Activated CD8-positive, alpha-beta memory T cell treated with anti-CD3 and anti-CD28 coated beads, Interleukin-2, amount 50 U/mL, for 48 hours (primary cell): Measurements from ENCODE around the gene CDC23.
"Not testable (repeated sequence)": the region's sequence is repeated elsewhere in the genome, so short reads cannot be mapped to it uniquely, and the experiment has no call there.

Experiments used
- DNase-seq: peaks from one replicate; pipeline ENCODE4 v3.0.0-alpha.2; 2020

CDC23 gene

DNA sequence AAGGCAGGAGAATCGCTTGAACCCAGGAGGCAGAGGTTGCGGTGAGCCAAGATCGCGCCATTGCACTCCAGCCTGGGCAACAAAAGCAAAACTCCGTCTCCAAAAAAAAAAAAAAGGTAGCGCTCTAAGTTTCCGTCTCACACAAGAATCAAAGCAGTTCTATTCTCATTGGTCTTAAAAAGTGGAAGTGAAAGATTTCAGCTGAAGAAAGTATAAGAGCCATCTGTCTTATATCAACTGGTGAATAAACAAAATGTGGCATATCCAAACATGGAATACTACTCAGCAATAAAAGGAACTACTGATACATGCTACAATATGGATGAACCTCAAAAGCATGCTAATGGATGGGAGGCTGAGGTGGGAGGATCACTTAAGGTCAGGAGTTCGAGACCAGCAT, 19.3 kb downstream of the CDC23 start:
- DNase-seq: not testable (repeated sequence)

GRCh38 chr5:138192826-138193225, 20.3 kb downstream of the CDC23 start:
- DNase-seq: no peak

DNA sequence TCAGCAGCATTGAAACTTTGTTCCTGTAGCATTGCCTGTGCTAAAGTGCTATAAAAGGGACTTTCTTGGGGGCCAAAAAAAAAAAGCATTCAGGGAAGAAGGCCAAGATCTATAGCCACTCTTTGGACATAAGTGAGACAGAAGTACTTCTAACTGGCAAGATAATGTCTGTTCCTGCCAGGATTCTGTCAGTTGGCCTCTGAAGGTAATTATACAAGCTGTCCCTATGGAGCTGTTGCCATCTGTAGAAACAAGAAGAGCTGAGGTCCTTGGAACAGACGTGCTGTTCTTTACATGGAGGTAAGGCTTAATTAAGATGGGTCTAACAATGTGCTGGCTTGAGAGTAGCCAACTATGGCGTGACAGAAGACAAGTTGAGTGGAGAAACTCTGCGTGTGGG, 24.5 kb downstream of the CDC23 start:
- no peak for DNase-seq

DNA sequence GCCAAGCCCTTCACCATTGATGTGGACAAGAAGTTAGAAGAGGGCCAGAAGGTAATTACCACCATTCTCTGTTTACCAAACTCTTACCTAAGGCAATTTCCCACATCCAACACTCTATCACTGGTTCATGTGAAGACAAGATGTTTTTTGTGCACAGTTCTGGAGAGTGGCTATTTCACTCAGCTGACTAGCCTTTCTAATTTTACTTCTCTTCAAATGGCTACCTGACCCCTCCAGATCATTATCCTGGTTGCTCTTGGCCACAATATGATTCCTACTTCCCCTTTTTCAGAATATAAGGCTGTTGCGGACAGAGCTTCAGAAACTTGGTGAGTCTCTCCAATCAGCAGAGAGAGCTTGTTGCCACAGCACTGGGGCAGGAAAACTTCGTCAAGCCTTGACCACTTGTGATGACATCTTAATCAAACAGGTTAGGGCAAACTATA, 27.1 kb downstream of the CDC23 start:
- no peak for DNase-seq

DNA sequence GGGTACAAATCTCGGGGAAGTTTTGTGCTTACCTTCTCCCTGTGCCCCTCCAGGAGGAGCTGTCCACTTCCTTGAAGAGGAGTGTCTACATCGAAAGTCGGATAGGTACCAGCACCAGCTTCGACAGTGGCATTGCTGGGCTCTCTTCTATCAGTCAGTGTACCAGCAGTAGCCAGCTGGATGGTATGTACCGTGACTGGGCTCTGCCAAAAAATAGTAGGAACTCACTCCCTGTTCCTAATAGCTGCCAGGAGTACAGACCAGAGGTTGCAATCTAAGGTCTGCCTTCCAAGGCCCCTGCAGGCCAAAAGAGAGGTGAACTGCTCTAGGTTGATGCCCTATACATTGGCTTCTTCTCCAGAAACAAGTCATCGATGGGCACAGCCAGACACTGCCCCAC, 30.3 kb downstream of the CDC23 start:
- no peak for DNase-seq

- no peak for DNase-seq
Observed at GRCh38 chr5:138180841-138181240, 32.3 kb downstream of the CDC23 start.

DNA sequence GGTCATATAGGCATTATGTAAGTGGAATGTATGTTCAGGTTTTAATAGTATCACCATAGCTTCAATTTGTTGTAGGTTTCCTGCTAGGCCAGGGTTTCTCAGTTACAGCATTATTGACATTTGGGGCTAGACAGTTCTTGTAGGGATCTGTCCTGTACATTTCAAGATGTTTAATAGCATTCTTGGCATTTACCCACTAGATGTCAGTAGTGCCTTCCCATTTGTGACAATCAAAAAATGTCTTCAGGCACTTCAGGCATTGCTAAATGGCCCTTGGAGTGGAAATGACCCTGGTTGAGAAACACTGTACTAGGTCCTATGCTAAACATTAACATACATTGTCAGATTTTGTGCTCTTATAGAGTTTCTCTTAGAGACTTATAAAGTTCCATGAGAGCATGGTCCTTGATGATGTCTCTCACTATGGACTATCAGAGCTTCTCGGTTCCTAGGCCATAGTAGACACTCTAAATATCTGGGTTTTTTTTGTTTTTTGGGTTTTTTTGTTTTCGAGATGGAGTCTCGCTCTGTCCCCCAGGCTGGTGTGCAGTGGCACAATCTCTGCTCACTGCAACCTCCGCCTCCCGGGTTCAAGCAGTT, 32.8 kb downstream of the CDC23 start:
- no peak for DNase-seq

DNA sequence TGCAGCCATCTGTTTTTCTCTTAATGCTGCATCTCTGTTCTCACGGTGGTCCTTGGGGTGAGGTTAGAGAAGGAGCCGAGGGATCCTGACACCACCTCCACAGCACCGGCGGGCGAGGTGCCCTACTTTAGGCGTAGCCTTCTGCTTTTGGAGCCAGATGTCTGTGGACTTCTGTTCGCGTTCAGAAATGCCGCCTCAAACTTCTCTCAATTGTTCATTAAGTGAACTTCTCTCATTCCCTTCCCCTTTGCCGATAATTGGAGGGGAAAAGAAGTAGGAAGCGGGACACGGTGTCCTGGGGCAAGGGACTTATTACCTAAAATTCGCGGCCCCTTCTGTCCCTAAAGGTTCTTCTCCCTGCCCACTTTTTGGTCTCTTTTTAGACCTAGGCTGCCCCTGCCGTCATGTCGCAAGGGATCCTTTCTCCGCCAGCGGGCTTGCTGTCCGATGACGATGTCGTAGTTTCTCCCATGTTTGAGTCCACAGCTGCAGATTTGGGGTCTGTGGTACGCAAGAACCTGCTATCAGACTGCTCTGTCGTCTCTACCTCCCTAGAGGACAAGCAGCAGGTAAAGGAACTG, 33.8 kb downstream of the CDC23 start:
- peak; percentile 56 for DNase-seq

DNA sequence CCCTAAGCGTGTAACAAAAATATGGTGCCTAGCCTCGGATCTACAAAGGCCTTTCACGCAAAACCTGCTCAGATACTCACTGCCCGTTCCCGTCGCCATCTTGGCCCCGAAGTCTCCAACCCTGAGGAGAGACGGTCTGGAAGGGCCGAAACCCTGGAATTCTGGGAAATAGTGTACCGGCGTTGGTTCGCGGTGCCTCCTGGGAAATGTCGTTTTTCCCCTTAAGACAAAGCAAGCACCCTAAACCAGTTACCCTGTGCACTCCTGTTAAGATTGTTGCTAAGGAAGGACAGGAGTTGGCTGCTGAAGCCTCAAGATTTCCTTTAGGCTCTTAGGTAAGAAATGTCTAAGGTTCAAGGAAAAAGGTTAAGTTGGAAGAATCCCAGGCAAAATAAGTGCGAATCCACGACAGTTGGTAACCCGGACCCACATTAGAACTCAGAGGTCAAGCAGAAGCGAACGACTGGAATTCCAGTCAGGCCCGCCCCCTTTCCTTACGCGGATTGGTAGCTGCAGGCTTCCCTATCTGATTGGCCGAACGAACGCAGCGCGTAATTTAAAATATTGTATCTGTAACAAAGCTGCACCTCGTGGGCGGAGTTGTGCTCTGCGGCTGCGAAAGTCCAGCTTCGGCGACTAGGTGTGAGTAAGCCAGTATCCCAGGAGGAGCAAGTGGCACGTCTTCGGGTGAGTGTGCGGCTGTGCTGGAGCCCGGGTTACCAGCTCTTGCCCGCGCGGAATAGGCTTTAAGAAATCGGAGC, 34.4 kb downstream of the CDC23 start, which contains the start of the genes BRD8 and KIF20A:
TSS of gene BRD8 (minus strand) at position 115 of the 761 bp plus-strand sequence. CDS start at position 99, 16 bp downstream.
TSS of gene KIF20A (plus strand) at position 597 of the 761 bp plus-strand sequence. CDS start 569 bp downstream, outside the sequence.
- DNase-seq: peak; percentile 89

DNA sequence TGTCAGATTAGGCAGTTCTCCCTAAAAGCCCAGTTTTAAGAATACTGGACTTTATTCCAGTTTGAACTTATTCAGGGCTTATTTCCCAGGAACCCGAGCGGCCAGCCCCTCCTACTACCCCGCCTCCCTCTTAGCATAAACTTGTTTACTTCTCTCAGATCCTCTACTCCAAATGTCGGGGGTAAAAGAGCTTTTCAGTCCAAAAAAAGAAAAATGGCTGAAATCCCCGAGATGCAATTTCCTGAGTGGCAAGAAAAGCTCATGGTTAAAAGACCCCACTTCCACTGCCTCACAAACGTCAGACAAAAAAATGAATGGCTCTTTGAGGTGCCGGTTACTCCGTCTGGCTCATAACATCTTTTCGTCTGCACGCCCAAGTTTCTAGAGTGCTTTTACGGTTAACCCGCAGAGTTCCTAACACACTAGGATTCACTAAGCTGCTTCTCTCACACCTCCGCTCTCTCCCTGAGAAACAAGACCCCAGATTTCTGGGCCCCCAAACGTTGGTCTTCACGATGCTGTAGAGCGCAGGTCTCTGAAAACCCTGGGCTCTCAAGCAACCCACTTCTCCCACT, 35.1 kb downstream of the CDC23 start:
- DNase-seq: no peak

- no peak for DNase-seq
Observed at GRCh38 chr5:138170299-138170698, 42.8 kb downstream of the CDC23 start.

DNA sequence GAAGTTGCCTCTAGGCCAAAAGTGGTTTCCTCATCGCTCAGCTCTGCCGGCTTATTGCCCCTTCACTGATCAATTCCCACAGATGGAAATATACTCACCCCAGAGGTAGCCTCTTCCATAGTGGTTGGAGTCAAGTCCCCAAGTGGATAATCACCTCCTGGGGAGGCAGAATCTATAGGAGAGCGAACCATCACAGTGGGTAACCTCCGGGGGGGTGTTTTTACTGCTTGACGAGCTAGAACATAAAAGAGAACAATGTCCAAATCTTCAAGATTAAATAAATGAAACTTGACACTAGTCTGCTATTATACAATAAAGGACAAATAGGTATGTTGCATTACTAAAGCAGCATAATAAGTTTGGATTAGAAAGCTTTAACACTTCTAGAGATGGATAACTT, 44.0 kb downstream of the CDC23 start:
- DNase-seq: no peak

GRCh38 chr5:138163721-138164120, 49.4 kb downstream of the CDC23 start:
- DNase-seq: no peak

DNA sequence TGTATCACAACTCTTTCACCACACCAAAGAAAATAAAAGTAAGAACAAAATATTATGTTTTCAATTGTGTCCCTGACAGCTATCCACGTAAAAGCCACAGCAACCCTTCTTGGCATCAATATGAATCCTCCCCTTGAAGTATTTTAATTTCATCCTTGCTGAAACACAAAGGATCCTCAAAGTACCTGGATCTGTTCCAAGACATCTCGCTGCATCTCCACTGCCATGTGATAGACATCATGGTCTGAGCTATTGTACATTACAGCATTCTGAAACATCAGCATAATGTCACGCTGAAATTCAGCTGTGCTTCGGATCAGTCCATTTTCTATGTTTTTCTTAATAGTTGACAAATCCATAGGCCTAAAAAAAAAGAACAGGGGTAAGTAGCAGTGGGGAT, 52.4 kb downstream of the CDC23 start:
- no peak for DNase-seq

- no peak for DNase-seq
Observed at GRCh38 chr5:138159666-138160065, 53.5 kb downstream of the CDC23 start.

GRCh38 chr5:138157626-138158025, 55.5 kb downstream of the CDC23 start:
- DNase-seq: no peak

GRCh38 chr5:138155977-138156376, 57.1 kb downstream of the CDC23 start:
- DNase-seq: not testable (repeated sequence)

- no peak for DNase-seq
Observed at GRCh38 chr5:138149530-138149929, 63.6 kb downstream of the CDC23 start.

GRCh38 chr5:138148811-138149210, 64.3 kb downstream of the CDC23 start:
- DNase-seq: no peak

DNA sequence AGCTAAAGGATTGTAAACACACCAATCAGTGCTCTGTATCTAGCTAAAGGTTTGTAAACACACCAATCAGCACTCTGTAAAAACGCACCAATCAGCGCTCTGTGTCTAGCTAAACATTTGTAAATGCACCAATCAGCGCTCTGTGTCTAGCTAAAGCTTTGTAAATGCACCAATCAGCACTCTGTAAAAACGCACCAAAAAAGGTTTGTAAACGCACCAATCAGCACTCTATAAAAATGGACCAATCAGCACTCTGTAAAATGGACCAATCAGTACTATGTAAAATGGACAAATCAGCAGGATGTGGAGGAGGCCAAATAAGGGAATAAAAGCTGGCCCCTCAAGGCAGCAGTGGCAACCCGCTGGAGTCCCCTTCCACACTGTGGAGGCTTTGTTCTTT, 69.5 kb downstream of the CDC23 start:
- DNase-seq: not testable (repeated sequence)

DNA sequence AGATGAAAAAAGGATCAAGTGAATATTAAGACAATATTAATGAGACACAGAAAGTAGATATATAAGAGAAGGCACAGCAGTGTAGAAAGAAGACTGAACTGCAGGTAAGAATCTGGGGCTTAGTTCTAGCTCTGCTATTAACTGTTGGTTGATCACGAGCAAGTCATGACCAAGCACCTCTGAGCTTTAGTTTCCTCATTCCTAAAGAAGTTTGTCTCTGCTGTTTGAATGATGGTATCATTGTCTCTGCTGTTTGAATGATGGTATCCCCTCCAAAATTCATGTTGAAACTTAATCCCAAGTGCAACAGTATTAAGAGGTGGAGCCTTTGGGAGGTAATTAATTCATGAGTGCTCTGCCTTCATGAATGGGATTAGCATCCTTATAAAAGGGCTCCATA, 71.4 kb downstream of the CDC23 start:
- DNase-seq: no peak

- DNase-seq: no peak
Observed at GRCh38 chr5:138140268-138140667, 72.9 kb downstream of the CDC23 start.

- no peak for DNase-seq
Observed at GRCh38 chr5:138139781-138140090, 73.4 kb downstream of the CDC23 start.
